ENCODE results near the gene RHOBTB3.

GRCh38 chr5:95711501-95712346 is 19.4 kb upstream of the RHOBTB3 start:
- TF ChIP-seq CTCF (IDR thresholded peaks at IDR 0.05): no peak
- no peak for TF ChIP-seq POLR2A (IDR thresholded peaks at IDR 0.05)

Measured in breast epithelium (tissue), 3 donors.